GM12874 (cell line): ENCODE data around the gene NEMF.

Experiments used
- TF ChIP-seq, protein P1 (sequence below): IDR thresholded peaks from 2 replicates; pipeline ENCODE4 v1.5.1; 2011; ENCODE audit warnings: low read depth, mild to moderate bottlenecking, control low read depth, low read length, moderate library complexity; ENCODE audit not compliant: insufficient read depth

Gene NEMF

GRCh38 chr14:49882826-49883694, 30.5 kb upstream of the NEMF start:
- TF ChIP-seq, protein P1, sequence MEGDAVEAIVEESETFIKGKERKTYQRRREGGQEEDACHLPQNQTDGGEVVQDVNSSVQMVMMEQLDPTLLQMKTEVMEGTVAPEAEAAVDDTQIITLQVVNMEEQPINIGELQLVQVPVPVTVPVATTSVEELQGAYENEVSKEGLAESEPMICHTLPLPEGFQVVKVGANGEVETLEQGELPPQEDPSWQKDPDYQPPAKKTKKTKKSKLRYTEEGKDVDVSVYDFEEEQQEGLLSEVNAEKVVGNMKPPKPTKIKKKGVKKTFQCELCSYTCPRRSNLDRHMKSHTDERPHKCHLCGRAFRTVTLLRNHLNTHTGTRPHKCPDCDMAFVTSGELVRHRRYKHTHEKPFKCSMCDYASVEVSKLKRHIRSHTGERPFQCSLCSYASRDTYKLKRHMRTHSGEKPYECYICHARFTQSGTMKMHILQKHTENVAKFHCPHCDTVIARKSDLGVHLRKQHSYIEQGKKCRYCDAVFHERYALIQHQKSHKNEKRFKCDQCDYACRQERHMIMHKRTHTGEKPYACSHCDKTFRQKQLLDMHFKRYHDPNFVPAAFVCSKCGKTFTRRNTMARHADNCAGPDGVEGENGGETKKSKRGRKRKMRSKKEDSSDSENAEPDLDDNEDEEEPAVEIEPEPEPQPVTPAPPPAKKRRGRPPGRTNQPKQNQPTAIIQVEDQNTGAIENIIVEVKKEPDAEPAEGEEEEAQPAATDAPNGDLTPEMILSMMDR = no peak

GRCh38 chr14:49881350-49882001, 28.9 kb upstream of the NEMF start:
- TF ChIP-seq, protein P1 = no peak

GRCh38 chr14:49880267-49881064, 27.9 kb upstream of the NEMF start:
- TF ChIP-seq, protein P1 = no peak

DNA sequence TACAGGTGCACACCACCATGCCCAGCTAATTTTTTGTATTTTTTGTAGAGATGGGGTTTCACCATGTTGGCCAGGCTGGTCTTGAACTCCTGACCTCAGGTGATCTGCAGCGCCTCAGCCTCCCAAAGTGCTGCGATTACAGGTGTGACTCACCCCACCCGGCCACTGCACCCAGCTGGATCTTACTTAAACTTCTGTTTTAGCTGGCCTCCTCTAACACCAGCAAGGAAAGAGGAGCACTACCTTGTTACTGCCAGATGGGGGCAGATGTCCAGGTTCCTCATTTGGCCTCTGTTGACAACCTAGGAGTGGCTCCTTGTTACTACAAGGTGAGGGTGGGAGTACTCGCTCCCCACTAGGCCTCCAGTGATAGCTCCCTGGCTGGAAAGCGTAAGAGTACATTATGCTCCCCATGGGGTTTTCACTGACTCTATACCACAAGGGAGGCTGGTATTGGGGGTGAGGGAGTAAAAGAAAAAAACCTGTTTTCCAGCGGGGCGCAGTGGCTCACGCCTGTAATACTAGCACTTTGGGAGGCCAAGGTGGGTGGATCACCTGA, 27.1 kb upstream of the NEMF start:
- TF ChIP-seq, protein P1 = peak; percentile 77

DNA sequence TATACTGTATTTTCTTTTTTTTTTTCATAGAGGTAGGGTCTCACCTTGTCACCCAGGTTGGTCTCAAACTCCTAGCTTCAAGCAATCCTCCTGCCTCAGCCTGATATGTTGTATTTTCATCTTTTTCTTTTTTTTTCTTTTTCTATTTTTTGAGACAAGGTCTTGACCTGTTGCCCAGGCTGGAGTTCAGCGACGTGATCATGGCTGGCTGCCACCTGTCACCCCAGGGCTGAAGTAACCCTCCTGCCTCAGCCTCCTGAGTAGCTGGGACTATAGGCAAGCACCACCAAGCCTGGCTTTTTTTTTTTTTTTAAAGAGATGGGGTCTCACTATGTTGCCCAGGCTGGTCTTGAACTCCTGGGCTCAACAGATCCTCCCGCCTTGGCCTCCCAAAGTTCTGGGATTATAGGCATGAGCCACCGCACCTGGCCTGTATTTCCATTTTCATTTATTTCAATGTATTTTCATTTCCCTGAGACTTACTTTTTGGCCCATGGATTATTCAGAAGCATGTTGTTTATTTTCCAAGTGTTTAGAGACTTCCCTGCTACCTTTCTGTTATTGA, 24.1 kb upstream of the NEMF start:
- TF ChIP-seq, protein P1 = no peak

- TF ChIP-seq, protein P1 = no peak
Observed at GRCh38 chr14:49875640-49876198, 23.1 kb upstream of the NEMF start.
